ENCODE measurements around the gene YTHDF1.

YTHDF1 gene

GRCh38 chr20:63216041-63216848 lies at the start of gene YTHDF1:
Gene YTHDF1, minus strand, starts transcription at chr20:63216131. Its CDS starts 239 bp downstream, at chr20:63215892.
- no peak for TF ChIP-seq CTCF (IDR thresholded peaks at IDR 0.05; ENCODE audit: low read depth, low read length)
- H3K4me3 ChIP-seq (ENCODE audit: low read depth, low read length): peak within 1 kb of the TSS; percentile 88

- no peak overlapping the region for H3K4me3 ChIP-seq (ENCODE audit: low read depth, low read length)
- TF ChIP-seq CTCF (IDR thresholded peaks at IDR 0.05; ENCODE audit: low read depth, low read length): no peak
These were observed 48.6 kb upstream of the YTHDF1 start for GRCh38 chr20:63264519-63264918.

GRCh38 chr20:63264000-63264399 lies 48.1 kb upstream of the YTHDF1 start:
- TF ChIP-seq CTCF (IDR thresholded peaks at IDR 0.05; ENCODE audit: low read depth, low read length): no peak
- H3K4me3 ChIP-seq (ENCODE audit: low read depth, low read length): no peak overlapping the region

- TF ChIP-seq CTCF (IDR thresholded peaks at IDR 0.05; ENCODE audit: low read depth, low read length): no peak
- no peak overlapping the region for H3K4me3 ChIP-seq (ENCODE audit: low read depth, low read length)
These were observed 46.9 kb upstream of the YTHDF1 start for GRCh38 chr20:63262836-63263235.

- H3K4me3 ChIP-seq (ENCODE audit: low read depth, low read length): no peak overlapping the region
- TF ChIP-seq CTCF (IDR thresholded peaks at IDR 0.05; ENCODE audit: low read depth, low read length): no peak
These were observed 46.0 kb upstream of the YTHDF1 start for GRCh38 chr20:63261795-63262528.

- TF ChIP-seq CTCF (IDR thresholded peaks at IDR 0.05; ENCODE audit: low read depth, low read length): no peak
- no peak overlapping the region for H3K4me3 ChIP-seq (ENCODE audit: low read depth, low read length)
These were observed 45.3 kb upstream of the YTHDF1 start for GRCh38 chr20:63261060-63261794.
